ENCODE data around the gene ZDHHC24.

The ZDHHC24 gene

GRCh38 chr11:66579017-66579606 lies 33.3 kb upstream of the ZDHHC24 start:
- peak; percentile 96 for ATAC-seq
- TF ChIP-seq OSR1 (CRISPR knock-in tag; IDR thresholded peaks at IDR 0.05): no peak
- TF ChIP-seq, protein P1, sequence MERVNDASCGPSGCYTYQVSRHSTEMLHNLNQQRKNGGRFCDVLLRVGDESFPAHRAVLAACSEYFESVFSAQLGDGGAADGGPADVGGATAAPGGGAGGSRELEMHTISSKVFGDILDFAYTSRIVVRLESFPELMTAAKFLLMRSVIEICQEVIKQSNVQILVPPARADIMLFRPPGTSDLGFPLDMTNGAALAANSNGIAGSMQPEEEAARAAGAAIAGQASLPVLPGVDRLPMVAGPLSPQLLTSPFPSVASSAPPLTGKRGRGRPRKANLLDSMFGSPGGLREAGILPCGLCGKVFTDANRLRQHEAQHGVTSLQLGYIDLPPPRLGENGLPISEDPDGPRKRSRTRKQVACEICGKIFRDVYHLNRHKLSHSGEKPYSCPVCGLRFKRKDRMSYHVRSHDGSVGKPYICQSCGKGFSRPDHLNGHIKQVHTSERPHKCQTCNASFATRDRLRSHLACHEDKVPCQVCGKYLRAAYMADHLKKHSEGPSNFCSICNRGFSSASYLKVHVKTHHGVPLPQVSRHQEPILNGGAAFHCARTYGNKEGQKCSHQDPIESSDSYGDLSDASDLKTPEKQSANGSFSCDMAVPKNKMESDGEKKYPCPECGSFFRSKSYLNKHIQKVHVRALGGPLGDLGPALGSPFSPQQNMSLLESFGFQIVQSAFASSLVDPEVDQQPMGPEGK (CRISPR knock-in tag; IDR thresholded peaks at IDR 0.05; ENCODE audit: borderline replicate concordance): no peak
- TF ChIP-seq, protein P2, sequence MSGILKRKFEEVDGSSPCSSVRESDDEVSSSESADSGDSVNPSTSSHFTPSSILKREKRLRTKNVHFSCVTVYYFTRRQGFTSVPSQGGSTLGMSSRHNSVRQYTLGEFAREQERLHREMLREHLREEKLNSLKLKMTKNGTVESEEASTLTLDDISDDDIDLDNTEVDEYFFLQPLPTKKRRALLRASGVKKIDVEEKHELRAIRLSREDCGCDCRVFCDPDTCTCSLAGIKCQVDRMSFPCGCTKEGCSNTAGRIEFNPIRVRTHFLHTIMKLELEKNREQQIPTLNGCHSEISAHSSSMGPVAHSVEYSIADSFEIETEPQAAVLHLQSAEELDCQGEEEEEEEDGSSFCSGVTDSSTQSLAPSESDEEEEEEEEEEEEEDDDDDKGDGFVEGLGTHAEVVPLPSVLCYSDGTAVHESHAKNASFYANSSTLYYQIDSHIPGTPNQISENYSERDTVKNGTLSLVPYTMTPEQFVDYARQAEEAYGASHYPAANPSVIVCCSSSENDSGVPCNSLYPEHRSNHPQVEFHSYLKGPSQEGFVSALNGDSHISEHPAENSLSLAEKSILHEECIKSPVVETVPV (CRISPR knock-in tag; IDR thresholded peaks at IDR 0.05): no peak

GRCh38 chr11:66570850-66571180 lies 25.0 kb upstream of the ZDHHC24 start:
- TF ChIP-seq PPARA (CRISPR knock-in tag; IDR thresholded peaks at IDR 0.05; ENCODE audit: borderline replicate concordance): no peak
- no peak for ATAC-seq

GRCh38 chr11:66570079-66570849 lies 24.4 kb upstream of the ZDHHC24 start:
- TF ChIP-seq, protein P1 (CRISPR knock-in tag; IDR thresholded peaks at IDR 0.05; ENCODE audit: borderline replicate concordance): no peak
- TF ChIP-seq BACH2 (CRISPR knock-in tag; IDR thresholded peaks at IDR 0.05; ENCODE audit: borderline replicate concordance) (no peak), OSR1 (CRISPR knock-in tag; IDR thresholded peaks at IDR 0.05) (no peak), PPARA (CRISPR knock-in tag; IDR thresholded peaks at IDR 0.05; ENCODE audit: borderline replicate concordance) (no peak), ARNTL (CRISPR knock-in tag; IDR thresholded peaks at IDR 0.05; ENCODE audit: borderline replicate concordance, low read depth) (no peak), SNAI2 (CRISPR knock-in tag; IDR thresholded peaks at IDR 0.05) (no peak)
- TF ChIP-seq, protein P3, sequence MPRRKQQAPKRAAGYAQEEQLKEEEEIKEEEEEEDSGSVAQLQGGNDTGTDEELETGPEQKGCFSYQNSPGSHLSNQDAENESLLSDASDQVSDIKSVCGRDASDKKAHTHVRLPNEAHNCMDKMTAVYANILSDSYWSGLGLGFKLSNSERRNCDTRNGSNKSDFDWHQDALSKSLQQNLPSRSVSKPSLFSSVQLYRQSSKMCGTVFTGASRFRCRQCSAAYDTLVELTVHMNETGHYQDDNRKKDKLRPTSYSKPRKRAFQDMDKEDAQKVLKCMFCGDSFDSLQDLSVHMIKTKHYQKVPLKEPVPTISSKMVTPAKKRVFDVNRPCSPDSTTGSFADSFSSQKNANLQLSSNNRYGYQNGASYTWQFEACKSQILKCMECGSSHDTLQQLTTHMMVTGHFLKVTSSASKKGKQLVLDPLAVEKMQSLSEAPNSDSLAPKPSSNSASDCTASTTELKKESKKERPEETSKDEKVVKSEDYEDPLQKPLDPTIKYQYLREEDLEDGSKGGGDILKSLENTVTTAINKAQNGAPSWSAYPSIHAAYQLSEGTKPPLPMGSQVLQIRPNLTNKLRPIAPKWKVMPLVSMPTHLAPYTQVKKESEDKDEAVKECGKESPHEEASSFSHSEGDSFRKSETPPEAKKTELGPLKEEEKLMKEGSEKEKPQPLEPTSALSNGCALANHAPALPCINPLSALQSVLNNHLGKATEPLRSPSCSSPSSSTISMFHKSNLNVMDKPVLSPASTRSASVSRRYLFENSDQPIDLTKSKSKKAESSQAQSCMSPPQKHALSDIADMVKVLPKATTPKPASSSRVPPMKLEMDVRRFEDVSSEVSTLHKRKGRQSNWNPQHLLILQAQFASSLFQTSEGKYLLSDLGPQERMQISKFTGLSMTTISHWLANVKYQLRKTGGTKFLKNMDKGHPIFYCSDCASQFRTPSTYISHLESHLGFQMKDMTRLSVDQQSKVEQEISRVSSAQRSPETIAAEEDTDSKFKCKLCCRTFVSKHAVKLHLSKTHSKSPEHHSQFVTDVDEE (CRISPR knock-in tag; IDR thresholded peaks at IDR 0.05): no peak
- no peak for ATAC-seq

GRCh38 chr11:66569076-66569475 lies 23.2 kb upstream of the ZDHHC24 start:
- no peak for ATAC-seq
- TF ChIP-seq, protein P2 (CRISPR knock-in tag; IDR thresholded peaks at IDR 0.05): no peak
- TF ChIP-seq TOX (CRISPR knock-in tag; IDR thresholded peaks at IDR 0.05; ENCODE audit: borderline replicate concordance): no peak
- TF ChIP-seq ZC3H10 (CRISPR knock-in tag; IDR thresholded peaks at IDR 0.05): no peak
- no peak for TF ChIP-seq ARNTL (CRISPR knock-in tag; IDR thresholded peaks at IDR 0.05; ENCODE audit: borderline replicate concordance, low read depth)
- TF ChIP-seq, protein P1 (CRISPR knock-in tag; IDR thresholded peaks at IDR 0.05; ENCODE audit: borderline replicate concordance): no peak
- no peak for TF ChIP-seq ZNF8 (CRISPR knock-in tag; IDR thresholded peaks at IDR 0.05)
- TF ChIP-seq RARB (CRISPR knock-in tag; IDR thresholded peaks at IDR 0.05): no peak
- no peak for TF ChIP-seq SNAI2 (CRISPR knock-in tag; IDR thresholded peaks at IDR 0.05)
- no peak for TF ChIP-seq TCF4 (CRISPR knock-in tag; IDR thresholded peaks at IDR 0.05; ENCODE audit: borderline replicate concordance)
- TF ChIP-seq CSDC2 (CRISPR knock-in tag; IDR thresholded peaks at IDR 0.05): no peak
- TF ChIP-seq, protein P3 (CRISPR knock-in tag; IDR thresholded peaks at IDR 0.05): no peak
- TF ChIP-seq, protein P4, sequence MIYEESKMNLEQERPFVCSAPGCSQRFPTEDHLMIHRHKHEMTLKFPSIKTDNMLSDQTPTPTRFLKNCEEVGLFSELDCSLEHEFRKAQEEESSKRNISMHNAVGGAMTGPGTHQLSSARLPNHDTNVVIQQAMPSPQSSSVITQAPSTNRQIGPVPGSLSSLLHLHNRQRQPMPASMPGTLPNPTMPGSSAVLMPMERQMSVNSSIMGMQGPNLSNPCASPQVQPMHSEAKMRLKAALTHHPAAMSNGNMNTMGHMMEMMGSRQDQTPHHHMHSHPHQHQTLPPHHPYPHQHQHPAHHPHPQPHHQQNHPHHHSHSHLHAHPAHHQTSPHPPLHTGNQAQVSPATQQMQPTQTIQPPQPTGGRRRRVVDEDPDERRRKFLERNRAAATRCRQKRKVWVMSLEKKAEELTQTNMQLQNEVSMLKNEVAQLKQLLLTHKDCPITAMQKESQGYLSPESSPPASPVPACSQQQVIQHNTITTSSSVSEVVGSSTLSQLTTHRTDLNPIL (CRISPR knock-in tag; IDR thresholded peaks at IDR 0.05; ENCODE audit: low read depth): no peak
- TF ChIP-seq ZNF565 (CRISPR knock-in tag; conservative IDR thresholded peaks at IDR 0.05; ENCODE audit: low read depth): no peak
- no peak for TF ChIP-seq PPARA (CRISPR knock-in tag; IDR thresholded peaks at IDR 0.05; ENCODE audit: borderline replicate concordance)
- no peak for TF ChIP-seq BACH2 (CRISPR knock-in tag; IDR thresholded peaks at IDR 0.05; ENCODE audit: borderline replicate concordance)

Data from SK-N-SH treated with all-trans-retinoic acid at 6 μM for 48 hours (cell line).